ENCODE data around the gene USP15. TPM values are rescaled to one million over a fixed set of nuclear protein-coding genes. Genes with fewer than 3 reads are reported as not detected.
"Not testable (repeated sequence)": the region's sequence is repeated elsewhere in the genome, so short reads cannot be mapped to it uniquely, and the experiment has no call there.

USP15 gene
- total RNA-seq, 1 experiment from 2014 or later: 36.6 TPM

GRCh38 chr12:62343304-62344120, 83.3 kb downstream of the USP15 start:
- not testable (repeated sequence) for H3K4me3 ChIP-seq; H3K36me3 ChIP-seq; H3K9me3 ChIP-seq (replicated peaks); H3K27me3 ChIP-seq; H3K27ac ChIP-seq; H3K4me1 ChIP-seq; DNase-seq

DNA sequence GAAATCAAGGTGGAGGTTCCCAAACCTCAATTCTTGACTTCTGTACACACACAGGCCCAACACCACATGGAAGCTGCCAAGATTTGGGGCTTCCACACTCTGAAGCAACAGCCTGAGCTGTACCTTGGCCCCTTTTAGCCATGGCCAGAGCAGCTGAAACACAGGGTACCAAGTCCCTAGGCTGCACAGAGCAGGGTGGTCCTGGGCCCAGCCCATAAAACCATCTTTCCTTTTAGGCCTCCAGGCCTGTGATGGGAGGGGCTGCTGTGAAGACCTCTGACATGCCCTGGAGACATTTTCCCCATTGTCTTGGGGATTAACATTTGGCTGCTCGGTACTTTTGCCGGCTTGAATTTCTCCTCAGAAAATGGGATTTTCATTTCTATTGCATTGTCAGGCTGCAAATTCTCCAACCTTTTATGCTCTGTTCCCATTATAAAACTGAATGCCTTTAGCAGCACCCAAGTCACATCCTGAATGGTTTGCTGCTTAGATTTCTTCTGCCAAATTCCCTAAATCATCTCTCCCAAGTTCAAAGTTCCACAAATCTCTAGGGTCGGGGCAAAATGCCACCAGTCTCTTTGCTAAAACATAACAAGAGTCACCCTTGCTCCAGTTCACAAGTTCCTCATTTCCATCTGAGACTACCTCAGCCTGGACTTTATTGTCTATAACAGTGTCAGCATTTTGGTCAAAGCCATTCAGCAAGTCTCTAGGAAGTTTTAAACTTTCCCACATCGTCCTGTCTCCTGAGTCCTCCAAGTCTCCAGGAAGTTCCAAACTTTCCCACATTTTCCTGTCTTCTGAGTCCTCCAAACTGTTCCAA, 84.7 kb downstream of the USP15 start:
- not testable (repeated sequence) for H3K4me3 ChIP-seq; H3K36me3 ChIP-seq; DNase-seq; H3K9me3 ChIP-seq (replicated peaks); H3K27me3 ChIP-seq; H3K4me1 ChIP-seq; H3K27ac ChIP-seq

- Histone ChIP-seq H3K4me1 (no peaks in the 10 kb centered on the region), H3K9me3 (replicated peaks) (0 out of 2 replicates have a peak, but pooled peaks cover 6% of the 10 kb centered on the region), H3K27ac (no peak overlapping the region), H3K36me3 (no peaks in the 10 kb centered on the region; the same call in 1 of the 2 replicates), H3K4me3 (no peak overlapping the region), H3K27me3 (no peaks in the 10 kb centered on the region)
- DNase-seq: no peak
Measured at GRCh38 chr12:62345667-62346066, 85.5 kb downstream of the USP15 start.

DNA sequence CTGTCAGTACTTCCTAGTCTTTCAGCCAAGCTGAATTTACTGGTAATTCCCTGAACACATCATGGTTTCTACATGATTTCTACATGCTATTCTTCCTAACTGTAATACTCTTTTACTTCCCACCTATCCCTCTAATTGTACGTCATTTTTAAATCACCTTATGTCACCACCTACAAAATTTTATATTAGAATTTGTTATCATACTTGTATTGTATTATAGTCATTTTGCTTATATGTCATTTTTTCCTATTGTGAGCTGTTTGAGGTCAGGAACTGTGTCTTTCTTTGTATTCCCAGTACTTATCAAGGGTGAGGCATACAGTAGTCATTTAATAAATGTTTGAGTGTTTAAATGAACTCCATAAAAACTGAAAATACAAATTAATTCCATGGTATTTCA, 86.6 kb downstream of the USP15 start:
- Histone ChIP-seq H3K27ac (no peak overlapping the region), H3K36me3 (no peaks in the 10 kb centered on the region; the same call in 1 of the 2 replicates), H3K4me3 (no peak overlapping the region), H3K27me3 (no peaks in the 10 kb centered on the region), H3K4me1 (no peaks in the 10 kb centered on the region), H3K9me3 (replicated peaks) (0 out of 2 replicates have a peak, but pooled peaks cover 4% of the 10 kb centered on the region)
- DNase-seq: no peak

- Histone ChIP-seq H3K9me3 (replicated peaks) (no peaks in the 10 kb centered on the region), H3K36me3 (no peaks in the 10 kb centered on the region; the same call in 1 of the 2 replicates), H3K4me1 (no peaks in the 10 kb centered on the region), H3K27ac (no peak overlapping the region), H3K4me3 (no peak overlapping the region), H3K27me3 (no peaks in the 10 kb centered on the region)
- DNase-seq: no peak
Measured at GRCh38 chr12:62347922-62348650, 87.9 kb downstream of the USP15 start.

- no peak for DNase-seq
- Histone ChIP-seq H3K36me3 (no peaks in the 10 kb centered on the region; the same call in 1 of the 2 replicates), H3K4me3 (no peak overlapping the region), H3K4me1 (no peaks in the 10 kb centered on the region), H3K27ac (no peak overlapping the region), H3K27me3 (no peaks in the 10 kb centered on the region), H3K9me3 (replicated peaks) (no peaks in the 10 kb centered on the region)
Measured at GRCh38 chr12:62350554-62350953, 90.3 kb downstream of the USP15 start.

DNA sequence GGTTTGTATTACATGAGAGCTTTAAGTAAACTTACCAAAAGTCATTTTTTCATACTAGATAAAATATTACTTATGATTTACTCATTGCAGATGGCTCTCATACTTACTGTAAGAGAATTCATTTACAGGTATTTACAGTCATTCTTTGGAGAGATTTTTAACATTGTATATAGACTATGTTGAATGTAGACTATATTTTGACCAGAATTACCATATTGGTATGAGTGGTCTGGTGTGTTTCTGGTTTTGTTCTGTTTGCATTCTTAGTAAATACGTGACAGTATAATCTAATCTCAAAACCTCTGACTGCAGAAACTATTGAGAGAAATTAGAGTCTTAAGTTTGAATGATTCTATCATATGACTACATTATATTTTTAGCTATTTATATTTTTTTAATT, 91.1 kb downstream of the USP15 start:
- Histone ChIP-seq H3K4me3 (no peak overlapping the region), H3K27me3 (no peaks in the 10 kb centered on the region), H3K9me3 (replicated peaks) (no peaks in the 10 kb centered on the region), H3K27ac (no peak overlapping the region), H3K36me3 (no peaks in the 10 kb centered on the region; the same call in 1 of the 2 replicates), H3K4me1 (no peaks in the 10 kb centered on the region)
- DNase-seq: no peak

DNA sequence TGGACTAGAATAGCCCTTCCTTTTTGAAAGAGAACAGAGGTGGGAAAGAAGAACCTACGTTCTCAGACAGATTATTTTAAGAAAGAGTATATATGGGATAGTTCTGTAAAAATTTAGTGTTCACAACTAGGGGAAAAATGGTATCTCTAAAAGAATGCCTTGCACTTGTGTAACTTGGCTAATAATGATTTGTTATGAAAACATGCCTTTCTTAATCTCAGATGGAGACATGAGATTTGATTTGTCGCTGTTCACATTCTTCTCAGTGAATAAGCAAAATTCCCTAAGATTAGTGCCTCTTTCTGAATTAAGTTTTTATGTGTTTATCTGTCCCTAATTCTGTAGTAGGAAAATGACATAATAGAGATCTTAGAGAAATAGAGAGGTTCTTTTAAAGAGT, 100.8 kb downstream of the USP15 start:
- Histone ChIP-seq H3K4me3 (no peak overlapping the region), H3K27ac (no peak overlapping the region), H3K4me1 (no peaks in the 10 kb centered on the region), H3K9me3 (replicated peaks) (no peaks in the 10 kb centered on the region; the same call in 1 of the 2 replicates), H3K27me3 (no peaks in the 10 kb centered on the region), H3K36me3 (peaks cover 5% of the 10 kb centered on the region)
- DNase-seq: no peak

DNA sequence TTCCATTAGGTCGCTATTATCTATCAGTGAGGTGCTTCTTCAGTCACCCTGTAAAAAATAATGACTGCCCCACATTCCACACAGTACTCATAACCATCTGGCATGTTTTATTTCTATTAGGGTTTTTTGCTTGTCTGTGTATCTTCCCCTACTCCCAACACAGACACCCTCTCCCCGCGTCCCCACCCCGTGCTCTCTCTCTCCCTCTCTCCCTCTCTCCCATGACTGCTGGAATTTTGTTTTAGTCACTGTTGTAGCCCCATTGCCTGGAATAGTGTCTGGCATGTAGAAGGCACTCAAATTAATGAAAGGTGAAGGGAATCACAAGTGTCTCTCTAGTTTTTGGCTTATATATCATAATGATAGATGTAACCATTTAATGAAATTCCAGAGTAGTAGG, 103.3 kb downstream of the USP15 start:
- H3K27ac ChIP-seq: no peak overlapping the region

GRCh38 chr12:62364697-62365096, 104.5 kb downstream of the USP15 start:
- H3K27me3 ChIP-seq; H3K36me3 ChIP-seq; DNase-seq; H3K4me1 ChIP-seq; H3K27ac ChIP-seq; H3K4me3 ChIP-seq; H3K9me3 ChIP-seq (replicated peaks): not testable (repeated sequence)

More for the DNA sequence above, 103.3 kb downstream of the USP15 start:
- Histone ChIP-seq H3K27me3 (no peaks in the 10 kb centered on the region), H3K36me3 (0 out of 2 replicates have a peak, but pooled peaks cover under 1% of the 10 kb centered on the region), H3K4me1 (no peaks in the 10 kb centered on the region), H3K9me3 (replicated peaks) (no peaks in the 10 kb centered on the region; the same call in 1 of the 2 replicates), H3K4me3 (no peak overlapping the region)
- no peak for DNase-seq

- H3K9me3 ChIP-seq (replicated peaks); H3K4me3 ChIP-seq; H3K36me3 ChIP-seq; H3K27me3 ChIP-seq; H3K4me1 ChIP-seq; H3K27ac ChIP-seq; DNase-seq: not testable (repeated sequence)
Measured at GRCh38 chr12:62365846-62366245, 105.6 kb downstream of the USP15 start.

DNA sequence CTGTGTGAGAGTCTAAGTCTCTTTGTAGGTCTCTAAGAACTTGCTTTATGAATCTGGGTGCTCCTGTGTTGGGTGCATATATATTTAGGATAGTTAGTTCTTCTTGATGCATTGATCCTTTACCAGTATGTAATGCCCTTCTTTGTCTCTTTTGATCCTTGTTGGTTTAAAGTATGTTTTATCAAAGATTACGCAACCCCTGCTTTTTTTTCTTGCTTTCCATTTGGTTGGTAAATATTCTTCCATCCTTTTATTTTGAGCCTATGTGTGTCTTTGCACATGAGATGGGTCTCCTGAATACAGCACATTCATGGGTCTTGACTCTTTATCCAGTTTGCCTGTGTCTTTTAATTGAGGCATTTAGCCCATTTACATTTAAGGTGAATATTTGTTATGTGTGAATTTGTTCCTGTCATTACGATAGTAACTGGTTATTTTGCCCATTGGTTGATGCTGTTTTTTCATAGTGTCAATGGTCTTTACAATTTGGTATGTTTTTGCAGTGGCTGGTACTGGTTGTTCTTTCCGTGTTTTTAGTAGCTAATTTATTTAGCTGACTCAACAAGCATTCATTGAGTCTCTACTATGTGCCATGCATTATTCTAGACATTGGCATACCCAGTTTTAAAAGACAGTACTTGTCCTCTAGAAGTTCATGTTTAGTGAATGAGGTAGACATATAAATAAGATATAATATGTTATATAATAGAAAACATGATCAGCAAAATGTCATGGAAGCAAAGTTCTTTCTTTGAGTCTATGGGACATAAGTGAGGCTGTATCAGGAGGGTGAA, 108.4 kb downstream of the USP15 start:
- not testable (repeated sequence) for H3K4me3 ChIP-seq; H3K36me3 ChIP-seq; H3K27me3 ChIP-seq; DNase-seq; H3K27ac ChIP-seq; H3K9me3 ChIP-seq (replicated peaks); H3K4me1 ChIP-seq

DNA sequence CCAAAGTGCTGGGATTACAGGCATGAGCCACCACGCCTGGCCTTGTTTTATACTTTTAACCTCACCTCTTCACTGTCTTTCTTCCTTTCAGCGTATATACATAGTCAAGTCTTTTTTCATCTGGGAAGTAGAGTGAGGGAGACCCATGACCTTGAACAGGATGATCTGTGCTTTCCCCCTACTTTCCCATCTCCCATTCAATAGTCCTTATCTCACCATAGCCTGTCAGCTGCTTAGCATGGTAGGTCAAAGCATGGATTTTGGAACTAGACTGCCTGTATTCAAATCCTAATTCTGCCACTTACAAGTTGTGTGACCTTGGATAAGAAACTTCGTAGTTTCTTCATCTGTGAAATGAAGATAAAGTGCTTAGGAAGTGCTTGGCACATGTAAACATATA, 110.0 kb downstream of the USP15 start:
- H3K36me3 ChIP-seq: peaks cover 10% of the 10 kb centered on the region
- no peak overlapping the region for H3K27ac ChIP-seq
- no peak overlapping the region for H3K4me3 ChIP-seq
- no peaks in the 10 kb centered on the region for H3K27me3 ChIP-seq
- H3K9me3 ChIP-seq (replicated peaks): no peaks in the 10 kb centered on the region; the same call in 1 of the 2 replicates
- H3K4me1 ChIP-seq: no peaks in the 10 kb centered on the region
- DNase-seq: no peak

DNA sequence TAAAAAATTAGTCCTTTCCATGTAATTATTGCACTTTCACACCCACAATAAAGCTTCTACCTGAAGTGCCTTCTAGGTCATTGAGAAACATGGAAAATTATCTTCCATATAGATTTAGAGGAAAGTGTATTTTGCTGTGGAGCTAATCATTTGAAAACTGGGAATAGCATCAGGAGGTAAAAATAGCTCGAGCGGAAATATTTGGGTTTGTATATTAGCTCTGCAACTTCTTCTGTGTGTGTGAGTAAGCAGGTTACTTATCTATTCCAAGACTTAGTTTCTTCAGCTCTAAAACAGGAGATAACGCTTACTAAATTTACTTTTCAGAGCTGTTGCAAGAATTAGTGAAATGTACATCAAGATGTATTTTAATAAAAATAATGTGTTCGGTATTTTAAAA, 111.5 kb downstream of the USP15 start:
- no peak overlapping the region for H3K4me3 ChIP-seq
- H3K27me3 ChIP-seq: no peaks in the 10 kb centered on the region
- H3K36me3 ChIP-seq: peaks cover 10% of the 10 kb centered on the region
- no peaks in the 10 kb centered on the region; the same call in 1 of the 2 replicates for H3K9me3 ChIP-seq (replicated peaks)
- H3K4me1 ChIP-seq: no peaks in the 10 kb centered on the region
- DNase-seq: no peak
- H3K27ac ChIP-seq: no peak overlapping the region
